Esophagus muscularis mucosa (tissue), 3 donors: ENCODE results near the gene ITPR2.

Source experiments
- POLR2AphosphoS5 ChIP-seq, 2 donors: sonication (generic); formaldehyde crosslinking; IDR thresholded peaks; one replicate each; pipeline ENCODE4 v1.6.1; 2017; ENCODE audit warnings: antibody characterized with exemption in 2 of 2
- TF ChIP-seq, protein P1 (sequence below), 3 experiments: fragments of 200-600 bp in 2 of 3; fragments of 450-650 bp in 1 of 3; sonication (generic) in 2 of 3; IDR thresholded peaks; one replicate each; pipeline ENCODE4 v1.5.1; 2017 to 2019; ENCODE audit warnings: antibody characterized with exemption in 3 of 3, mild to moderate bottlenecking in 2 of 3, moderate library complexity in 1 of 3

DNA sequence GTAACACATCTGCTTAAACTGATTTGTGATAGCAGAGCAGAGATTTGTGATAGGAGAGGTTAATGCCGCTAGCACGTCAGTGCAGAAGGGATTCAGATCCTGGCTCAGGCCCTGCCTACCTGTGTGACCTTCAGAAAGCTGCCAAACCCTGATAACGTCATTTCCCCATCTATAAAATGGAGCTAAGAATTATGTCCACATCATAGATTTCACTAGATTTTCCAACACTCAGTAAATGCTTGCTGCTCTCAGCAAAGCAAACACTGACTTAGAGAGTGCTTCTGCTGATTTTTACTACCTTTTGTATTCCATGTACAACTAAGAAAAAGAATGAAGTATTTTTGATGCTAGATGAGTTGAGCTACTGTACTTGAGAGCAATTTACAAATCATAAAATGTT is 261.4 kb downstream of the ITPR2 start:
- TF ChIP-seq, protein P1, sequence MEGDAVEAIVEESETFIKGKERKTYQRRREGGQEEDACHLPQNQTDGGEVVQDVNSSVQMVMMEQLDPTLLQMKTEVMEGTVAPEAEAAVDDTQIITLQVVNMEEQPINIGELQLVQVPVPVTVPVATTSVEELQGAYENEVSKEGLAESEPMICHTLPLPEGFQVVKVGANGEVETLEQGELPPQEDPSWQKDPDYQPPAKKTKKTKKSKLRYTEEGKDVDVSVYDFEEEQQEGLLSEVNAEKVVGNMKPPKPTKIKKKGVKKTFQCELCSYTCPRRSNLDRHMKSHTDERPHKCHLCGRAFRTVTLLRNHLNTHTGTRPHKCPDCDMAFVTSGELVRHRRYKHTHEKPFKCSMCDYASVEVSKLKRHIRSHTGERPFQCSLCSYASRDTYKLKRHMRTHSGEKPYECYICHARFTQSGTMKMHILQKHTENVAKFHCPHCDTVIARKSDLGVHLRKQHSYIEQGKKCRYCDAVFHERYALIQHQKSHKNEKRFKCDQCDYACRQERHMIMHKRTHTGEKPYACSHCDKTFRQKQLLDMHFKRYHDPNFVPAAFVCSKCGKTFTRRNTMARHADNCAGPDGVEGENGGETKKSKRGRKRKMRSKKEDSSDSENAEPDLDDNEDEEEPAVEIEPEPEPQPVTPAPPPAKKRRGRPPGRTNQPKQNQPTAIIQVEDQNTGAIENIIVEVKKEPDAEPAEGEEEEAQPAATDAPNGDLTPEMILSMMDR (IDR thresholded peaks at IDR 0.05): no peak
- no peak for TF ChIP-seq POLR2AphosphoS5 (IDR thresholded peaks at IDR 0.05)
